GM18861 (cell line): ENCODE measurements around the gene FAHD1.

ENCODE experiments used
- ATAC-seq: cut with Tn5 transposase; IDR thresholded peaks from one replicate; pipeline ENCODE4 v1.9.1; 2021; ENCODE audit not compliant: unreplicated experiment

Gene FAHD1

DNA sequence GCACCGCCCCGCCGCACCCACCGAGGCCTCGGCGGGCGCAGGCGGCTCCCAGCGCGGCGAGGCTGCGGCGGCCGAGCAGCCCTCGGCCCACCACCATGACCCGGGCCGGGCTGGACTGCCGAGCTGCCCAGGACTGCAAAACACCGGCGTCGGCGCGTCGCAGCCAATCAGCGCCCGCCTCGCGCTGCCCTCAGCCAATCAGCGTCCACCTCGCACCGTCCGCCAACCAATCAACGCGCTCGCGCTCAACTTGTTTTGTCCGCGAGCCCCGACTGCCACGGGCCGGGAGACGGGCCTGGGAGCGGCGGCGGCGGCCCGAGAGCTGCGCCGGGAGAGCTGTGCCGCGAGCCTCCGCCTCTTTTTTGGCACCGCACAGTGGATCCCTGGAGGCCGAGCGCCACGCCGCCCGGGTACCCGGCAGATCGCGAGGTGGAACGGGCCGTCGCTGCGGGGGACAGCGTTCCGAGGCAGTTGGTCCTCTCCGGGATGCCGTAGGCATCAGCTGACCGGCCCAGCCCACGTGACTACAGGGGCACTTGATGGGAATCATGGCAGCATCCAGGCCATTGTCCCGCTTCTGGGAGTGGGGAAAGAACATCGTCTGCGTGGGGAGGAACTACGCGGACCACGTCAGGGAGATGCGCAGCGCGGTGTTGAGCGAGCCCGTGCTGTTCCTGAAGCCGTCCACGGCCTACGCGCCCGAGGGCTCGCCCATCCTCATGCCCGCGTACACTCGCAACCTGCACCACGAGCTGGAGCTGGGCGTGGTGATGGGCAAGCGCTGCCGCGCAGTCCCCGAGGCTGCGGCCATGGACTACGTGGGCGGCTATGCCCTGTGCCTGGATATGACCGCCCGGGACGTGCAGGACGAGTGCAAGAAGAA lies at the start of gene FAHD1, which contains the start of gene HAGH:
FAHD1 (plus strand) TSS at position 516 of the 883 bp plus-strand sequence; CDS start at position 549, 33 bp downstream.
HAGH (minus strand) TSS at position 135 of the 883 bp plus-strand sequence; CDS start at position 97, 38 bp downstream.
- ATAC-seq = peak; percentile 70

DNA sequence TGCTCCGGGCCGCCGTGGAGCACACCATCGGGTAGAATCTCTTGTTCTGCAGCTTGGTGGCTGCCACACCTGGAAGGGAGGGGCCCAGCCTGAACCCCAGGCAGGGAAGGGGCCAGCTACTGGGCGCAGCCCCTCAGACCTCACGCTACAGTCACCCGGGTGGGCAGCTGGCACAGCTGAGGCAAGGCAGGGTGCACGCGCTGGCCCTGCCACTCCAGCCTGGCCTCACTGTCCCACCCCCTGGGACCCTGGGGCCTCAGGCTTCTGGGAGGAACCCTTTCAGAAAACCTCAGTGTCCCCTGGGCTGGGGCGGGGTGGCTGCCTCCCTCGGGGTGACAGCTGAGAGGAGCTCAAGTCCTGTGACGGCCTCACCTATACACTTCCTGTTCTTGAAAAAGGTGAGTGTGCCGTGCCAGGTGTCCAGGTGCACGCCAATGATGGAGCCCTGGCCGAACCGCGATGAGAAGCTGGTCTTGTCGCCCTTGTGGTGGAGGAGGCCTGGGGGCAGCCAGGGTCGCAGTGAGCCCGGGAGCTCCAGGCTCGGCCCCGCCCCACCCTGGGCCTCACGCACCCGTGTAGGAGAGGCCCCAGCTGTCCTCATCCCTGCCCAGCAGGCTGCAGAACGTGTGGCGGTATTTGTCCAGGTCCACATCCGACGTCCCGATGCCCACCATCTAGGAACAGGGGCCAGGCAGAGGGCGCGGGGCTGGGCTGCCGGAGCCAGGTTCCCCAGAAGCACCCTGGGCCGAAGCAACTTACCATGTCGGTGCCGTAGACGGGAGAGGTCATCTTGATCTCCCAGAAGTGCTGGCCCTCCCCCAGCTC lies 49.4 kb upstream of the FAHD1 start:
- no peak for ATAC-seq

DNA sequence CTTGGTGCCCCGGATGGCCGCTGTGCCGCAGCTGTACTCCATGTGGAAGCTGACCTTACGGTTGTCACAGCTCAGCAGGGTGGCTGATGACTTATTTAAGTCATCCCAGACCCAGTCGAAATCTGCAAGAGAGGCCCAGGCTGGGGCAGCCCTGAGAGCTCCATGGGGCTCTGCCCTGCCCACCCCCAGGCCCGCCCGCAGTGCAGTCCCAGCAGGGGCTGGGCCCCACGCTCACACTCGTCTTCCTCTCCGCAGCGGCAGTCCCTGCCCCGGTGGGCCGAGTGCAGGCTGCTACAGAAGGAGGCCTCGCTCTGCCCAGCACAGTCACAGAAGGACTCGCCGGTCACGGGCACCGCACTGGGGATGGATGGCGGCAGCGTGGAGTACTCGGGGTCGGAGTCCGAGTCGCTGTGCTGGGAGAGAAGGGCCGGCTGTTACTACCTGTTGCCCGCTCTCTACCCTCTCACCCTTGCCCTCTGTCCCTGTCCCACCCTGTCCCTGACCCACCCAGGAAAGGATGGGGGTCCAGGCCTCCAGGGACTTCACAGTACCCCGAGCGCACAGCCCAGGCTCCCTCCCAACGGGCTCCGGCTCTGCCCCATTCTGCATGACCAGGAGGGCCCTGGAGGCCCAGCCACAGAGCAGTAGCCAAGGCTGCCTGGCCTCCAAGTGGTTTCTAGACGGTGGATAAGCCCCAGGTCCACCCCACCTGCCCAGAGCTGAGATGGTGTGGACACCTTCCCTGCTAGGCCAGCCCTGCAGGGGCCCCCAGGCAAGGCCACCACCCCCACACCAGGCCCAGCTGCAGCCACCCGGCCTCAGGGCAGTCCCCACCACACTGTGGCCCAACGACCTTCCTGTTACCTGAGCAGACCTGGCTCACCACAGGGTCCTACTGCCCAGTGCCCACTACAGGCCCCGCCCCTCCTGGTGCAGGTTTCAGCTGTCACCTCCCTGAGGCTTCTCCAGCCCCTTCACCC lies 48.5 kb upstream of the FAHD1 start:
- ATAC-seq = no peak

DNA sequence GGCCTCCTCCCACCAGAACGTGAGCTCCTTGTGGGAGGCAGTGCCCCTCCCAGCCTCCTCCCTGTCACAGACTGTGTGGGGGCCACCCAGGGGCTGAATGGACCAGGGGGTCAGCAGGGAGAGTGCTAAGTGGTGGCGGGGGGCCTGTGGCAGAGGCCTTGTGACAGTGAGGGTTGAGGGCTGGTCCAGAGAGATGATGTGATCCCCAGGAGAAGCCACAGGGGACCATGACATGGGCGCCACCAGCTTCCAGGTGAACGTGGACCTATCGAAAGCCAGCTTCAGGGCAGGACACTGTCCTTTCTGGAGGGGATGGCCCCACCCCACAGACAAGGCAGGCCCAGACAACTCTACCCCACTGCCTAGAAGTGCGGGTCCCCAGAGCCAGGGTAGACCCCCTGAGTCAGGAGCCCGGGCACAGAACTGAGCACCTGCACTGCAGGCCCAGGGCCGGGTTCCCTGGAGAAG lies 47.7 kb upstream of the FAHD1 start:
- no peak for ATAC-seq

DNA sequence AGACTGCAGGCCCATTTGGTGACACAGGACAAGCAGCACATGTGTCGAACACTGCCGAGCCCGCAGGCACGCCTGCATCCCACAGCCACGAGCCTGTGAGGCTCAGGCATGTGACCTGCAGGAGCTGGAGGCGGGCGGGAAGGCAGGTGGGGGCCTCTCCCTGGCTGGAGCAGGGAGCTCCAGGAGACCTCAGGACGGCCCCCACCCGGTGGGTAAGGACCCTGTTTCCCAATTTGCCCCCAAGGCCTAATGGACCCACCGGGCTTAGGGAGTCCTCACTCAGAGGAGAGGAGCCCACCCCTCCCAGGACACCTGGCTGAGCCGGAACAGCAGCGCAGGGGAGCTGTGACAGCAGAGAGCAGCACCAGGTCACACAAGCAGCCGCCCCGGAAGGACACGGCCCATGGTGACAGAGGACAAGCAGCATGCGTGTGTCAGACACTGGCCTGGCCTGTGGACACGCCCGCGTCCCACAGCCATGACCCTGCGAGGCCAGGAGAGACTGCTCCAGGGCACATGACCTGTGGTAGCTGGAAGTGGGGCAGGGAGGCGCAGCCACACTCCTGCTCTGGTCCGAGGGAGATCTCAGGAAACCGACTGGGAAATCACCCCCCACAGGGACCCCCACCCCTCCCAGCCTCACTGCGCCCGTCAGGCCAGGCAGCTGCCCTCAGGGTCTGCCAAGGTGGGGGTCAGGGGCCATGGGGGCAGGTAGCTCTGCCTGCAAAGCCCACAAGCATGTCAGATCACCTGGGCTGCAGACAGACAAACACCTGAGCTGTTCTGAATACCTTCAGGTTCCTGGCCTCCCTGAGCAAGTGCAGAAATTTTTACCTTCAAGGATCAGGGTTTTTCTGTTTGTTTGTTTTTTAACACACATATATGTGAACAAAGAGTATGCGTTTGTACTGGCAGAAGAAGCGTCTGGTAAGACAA lies 47.0 kb upstream of the FAHD1 start:
- no peak for ATAC-seq

DNA sequence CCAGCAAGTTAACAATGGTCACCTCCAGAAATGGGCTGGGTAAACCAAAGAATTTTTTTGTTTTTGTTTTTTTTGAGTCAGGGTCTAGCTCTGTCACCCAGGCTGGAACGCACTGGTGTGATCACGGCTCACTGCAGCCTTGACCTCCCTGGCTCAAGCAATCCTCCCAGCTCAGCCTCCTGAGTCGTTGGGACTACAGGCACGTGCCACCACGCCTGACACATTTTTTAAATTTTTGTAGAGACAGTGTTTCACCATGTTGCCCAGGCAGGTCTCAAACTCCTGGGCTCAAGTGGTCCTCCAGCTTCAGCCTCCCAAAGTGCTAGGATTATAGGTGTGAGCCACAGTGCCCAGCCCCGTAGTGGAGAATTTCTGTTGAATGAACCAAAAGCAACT lies 46.3 kb upstream of the FAHD1 start:
- no peak for ATAC-seq

DNA sequence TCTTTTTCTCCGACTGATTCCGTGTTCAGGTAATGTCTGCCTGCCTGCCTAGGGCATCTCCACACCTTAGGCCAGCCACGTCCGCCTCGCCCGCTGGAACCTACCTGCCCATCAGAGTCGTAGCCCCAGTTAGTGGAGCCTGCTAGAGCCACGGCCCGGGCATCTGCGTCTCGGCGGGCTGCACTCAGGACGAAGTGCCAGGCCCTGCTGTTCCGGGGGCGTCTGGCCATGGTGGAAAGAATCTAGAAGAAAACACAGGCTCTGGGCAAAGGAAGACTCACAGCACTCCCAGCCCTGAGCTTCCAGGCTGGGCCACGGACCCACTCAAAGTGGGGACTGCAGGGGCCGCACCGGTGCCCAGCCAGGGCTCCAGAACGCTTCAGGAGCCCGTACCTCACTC lies 45.8 kb upstream of the FAHD1 start:
- ATAC-seq = no peak

DNA sequence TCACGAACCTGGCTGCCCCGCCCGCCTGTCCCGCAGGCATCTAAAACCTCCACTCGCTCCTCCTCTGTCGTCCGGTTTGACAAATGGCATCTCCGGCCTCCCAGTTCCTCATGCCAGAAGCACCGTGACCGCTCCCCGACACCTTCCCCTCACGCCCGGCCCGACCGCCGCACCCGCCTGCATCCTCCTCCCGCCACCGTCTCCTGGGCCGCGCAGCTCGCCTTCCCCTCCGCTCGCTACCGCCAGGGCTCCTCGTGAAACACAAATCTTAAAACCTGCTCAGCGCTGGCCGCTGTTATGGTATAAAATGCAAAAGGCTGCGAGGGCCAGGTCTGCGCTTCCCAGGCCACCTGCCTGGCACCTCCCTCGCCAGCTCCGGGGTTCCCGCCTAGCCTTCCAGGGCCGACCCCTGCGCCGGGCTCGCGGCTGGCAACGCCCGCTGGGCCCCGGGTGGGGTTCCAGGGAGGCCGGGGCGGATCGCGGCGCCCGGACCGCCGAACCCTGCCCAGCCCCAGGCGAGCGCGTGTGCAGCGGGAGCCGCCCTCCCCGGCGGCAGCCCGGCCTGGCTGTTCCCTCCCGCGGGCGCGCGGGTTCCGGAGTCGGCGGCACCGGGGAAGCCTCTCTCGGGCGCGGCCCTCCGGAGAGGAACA lies 45.1 kb upstream of the FAHD1 start:
- no peak for ATAC-seq

DNA sequence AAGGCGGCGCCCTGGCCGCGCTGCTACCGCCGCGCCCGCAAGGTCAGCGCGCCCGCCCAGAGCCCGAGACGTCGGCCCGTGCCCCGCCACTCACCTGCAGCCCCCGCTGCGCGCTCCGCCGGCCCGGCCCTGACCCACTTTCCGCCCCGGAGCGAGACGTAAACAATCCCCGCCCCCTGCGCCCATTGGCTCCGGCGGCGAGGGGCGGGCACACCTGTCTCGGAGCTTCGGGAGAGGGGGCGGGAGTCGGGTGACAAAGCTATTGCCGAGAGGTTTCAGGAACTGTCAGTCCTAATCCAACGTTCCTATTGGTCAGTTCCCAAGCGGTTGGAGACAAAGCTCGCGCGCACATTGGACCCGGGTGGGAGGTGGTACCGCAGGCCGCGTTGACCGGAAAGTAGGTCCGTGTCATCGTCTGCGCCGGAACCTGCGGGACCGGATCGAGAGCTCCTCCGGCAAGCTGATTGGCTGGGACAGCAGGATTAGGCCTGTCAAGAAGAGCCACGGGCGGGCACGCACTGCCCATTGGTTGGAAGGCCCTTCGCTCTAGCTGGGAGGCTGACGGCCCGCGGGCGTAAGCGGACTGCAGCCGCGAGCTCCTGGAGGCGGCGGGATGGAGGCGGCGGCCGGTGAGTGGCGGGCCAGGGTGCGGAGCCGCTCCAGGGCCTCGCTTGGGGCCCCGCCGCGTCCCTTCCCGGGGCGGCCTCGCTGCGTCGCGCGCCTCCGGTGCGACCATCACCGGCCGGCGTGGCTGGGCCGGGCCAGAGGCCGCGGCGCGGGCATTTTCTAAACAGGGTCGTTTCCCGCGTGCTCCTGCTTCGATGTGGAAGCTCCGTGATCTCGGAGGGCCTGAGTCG lies 44.4 kb upstream of the FAHD1 start, which contains the start of the genes NUBP2 and SPSB3:
NUBP2 (plus strand) TSS at position 553 of the 857 bp plus-strand sequence; CDS start at position 614, 61 bp downstream.
SPSB3 (minus strand) TSS at position 164 of the 857 bp plus-strand sequence. CDS start 1,088 bp downstream, outside the sequence.
- ATAC-seq = peak; percentile 76

DNA sequence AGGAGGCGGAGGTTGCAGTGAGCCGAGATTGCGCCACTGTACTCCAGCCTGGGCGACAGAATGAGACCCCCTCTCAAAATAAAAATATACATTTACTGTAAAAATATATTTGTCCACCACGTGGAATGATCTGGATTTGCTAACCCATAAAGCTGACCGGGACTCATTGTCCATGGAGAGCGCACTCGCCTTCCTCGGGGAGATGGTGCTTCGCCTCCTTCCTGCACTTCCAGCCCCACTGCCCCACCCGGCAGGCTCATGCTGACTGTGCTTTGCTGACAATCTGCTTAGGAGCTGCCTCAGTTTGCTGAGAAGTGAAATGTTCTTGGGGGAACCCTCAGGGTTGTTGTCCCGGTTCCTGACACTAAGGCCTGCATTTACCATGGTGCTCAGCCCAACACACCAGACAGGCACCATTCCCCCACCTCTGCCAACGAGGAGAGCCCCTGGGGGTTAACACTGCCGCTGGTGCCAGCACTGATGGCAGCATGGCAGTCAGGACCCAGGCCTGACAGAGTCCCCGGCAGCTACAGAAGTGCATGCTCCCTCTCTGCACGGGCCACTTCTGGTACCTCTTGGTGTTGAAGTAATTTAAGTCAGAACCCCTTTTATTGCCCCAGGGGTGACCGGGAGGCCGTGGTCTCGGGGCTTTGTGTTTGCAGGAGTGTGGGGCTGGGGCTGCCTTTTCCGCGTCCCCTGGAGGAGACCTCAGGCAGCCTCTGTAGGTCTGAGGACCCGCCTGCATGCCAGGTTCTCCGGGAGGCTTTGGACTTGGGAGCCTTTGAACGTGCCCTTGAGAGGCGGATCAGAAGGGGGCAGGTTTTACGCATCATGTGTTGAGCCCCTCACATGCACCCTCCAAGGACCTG lies 41.8 kb upstream of the FAHD1 start:
- ATAC-seq = no peak

DNA sequence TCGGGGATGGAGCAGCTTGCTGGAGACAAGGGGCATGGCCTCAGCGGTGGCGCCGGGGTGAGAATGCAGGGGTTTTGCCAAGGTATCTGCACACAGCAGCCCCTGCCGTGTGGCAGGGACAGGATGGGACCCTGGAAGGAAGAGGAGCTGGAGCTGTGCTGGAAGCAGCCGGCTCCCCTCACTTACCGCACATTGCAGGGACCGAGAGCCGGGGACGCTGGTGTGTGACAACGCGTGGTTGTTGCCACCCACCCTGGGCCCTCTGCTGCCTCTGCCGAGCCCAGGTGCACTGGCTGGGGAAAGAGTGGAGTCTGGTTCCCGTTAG lies 41.2 kb upstream of the FAHD1 start:
- ATAC-seq = no peak

DNA sequence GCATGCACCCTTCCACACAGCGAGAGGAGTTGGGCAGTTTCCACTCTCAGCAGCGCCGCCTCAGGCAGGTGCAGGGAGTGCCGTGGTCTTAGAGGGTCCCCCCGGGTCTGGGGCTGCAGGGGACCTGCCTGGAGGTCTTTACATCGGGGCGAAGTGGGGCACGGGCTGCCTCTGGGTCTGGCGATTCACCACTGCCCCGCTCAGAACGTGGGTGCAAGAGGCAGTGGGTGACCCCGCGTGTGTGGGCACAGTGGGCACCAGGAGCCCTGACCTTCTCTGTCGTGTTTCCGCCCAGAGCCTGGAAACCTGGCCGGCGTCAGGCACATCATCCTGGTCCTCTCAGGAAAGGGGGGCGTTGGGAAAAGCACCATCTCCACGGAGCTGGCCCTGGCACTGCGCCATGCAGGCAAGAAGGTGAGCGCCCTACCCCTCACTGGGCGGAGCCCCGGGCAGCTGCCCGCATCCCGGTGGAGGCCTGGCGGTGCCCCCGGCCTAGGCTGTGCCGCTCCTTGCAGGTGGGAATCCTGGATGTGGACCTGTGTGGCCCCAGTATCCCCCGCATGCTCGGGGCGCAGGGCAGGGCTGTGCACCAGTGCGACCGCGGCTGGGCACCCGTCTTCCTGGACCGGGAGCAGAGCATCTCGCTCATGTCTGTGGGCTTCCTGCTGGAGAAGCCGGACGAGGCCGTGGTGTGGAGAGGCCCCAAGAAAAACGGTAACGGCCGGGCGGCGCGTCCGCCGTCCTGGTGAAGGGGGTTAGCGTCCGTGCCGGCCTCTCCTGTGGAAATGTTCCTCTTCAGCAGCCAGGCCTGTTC lies 40.6 kb upstream of the FAHD1 start:
- no peak for ATAC-seq

DNA sequence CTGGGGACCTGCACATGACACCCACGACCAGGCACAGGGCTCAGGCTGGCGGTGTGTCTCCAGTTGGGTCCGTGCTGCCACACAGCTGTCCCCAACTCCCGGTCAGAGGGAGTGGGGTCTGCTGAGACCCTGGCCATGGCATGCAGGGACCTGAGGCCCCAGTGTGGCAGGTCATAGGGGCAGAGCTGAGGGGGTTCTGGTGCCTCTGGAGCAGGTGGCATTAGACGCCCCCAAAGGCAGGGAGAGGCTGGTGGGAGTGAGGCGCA lies 40.0 kb upstream of the FAHD1 start:
- no peak for ATAC-seq

DNA sequence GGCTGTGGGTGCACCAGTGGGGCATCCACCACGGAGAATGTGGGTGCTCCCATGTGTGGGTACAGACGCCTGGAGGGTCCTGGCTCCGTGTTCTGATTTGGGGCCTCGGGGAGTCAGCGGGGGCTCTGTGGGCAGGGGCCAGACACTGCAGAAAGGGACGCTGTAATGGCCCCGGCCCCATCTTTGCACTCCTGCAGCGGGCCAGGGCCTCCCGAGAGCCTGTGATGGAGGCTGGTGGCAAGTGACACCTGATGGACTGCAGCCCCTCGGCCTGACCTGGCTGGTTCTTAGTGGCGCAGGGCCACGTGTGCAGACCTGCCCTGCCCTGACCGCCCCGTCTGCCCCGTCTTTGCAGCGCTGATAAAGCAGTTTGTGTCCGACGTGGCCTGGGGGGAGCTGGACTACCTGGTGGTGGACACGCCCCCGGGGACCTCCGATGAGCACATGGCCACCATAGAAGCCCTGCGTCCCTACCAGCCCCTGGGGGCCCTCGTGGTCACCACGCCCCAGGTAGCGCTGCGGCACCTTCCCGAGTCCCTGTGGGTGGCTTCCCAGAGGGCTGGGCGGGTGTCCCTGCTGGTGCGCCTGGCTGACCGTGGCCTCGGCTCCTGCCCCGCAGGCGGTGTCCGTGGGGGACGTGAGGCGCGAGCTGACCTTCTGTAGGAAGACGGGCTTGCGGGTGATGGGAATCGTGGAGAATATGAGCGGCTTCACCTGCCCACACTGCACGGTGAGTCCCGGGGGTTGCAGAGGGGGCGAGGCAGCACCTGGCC lies 39.5 kb upstream of the FAHD1 start:
- no peak for ATAC-seq

DNA sequence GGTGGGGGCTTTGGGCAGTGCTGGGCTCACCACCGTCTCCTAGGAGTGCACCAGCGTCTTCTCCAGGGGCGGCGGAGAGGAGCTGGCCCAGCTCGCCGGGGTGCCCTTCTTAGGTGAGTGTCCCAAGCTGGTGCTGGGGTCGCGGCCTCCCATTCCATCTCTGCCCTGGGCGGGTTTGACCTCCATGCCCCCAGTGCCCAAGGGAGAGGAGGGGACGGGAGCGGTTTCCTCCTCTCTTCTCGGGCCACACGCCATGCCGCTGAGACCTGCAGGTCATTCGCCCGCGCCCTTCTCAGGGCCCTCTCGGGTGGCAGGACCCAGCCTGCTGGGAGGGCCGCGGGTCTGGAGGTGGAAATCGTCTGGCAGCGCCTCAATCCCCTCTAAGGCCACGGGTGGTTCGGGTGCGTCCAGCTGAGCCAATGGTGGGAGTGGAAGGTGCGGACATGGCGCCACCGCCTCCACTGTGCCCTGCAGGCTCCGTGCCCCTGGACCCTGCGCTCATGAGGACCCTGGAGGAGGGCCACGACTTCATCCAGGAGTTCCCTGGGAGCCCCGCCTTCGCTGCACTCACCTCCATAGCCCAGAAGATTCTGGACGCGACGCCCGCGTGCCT lies 38.8 kb upstream of the FAHD1 start:
- no peak for ATAC-seq
